H1 (cell line): ENCODE data around the gene P3H1.

ENCODE experiments used
- BCL11A ChIP-seq, 2 experiments: IDR thresholded peaks; one replicate each; pipeline ENCODE4 v1.6.1; 2011; ENCODE audit warnings: low read depth in 2 of 2, low read length in 2 of 2, mild to moderate bottlenecking in 2 of 2
- BRCA1 ChIP-seq: IDR thresholded peaks from 2 replicates; pipeline ENCODE4 v1.6.1; 2012; ENCODE audit warnings: low read depth, low read length, improper control_type of control experiment
- CREB1 ChIP-seq: IDR thresholded peaks from 2 replicates; pipeline ENCODE4 v1.6.1; 2012; ENCODE audit warnings: inconsistent platforms
- EP300 ChIP-seq, 2 experiments: IDR thresholded peaks; 1 replicate in 1 of 2; 2 replicates in 1 of 2; pipeline ENCODE4 v1.6.1; 2011 to 2012; ENCODE audit warnings: low read depth in 2 of 2, low read length in 2 of 2, mild to moderate bottlenecking in 2 of 2, borderline replicate concordance in 1 of 2, inconsistent platforms in 1 of 2, moderate library complexity in 1 of 2
- HDAC2 ChIP-seq, 2 experiments: fragments of 300-600 bp in 1 of 2; sonication (generic) in 1 of 2; IDR thresholded peaks; 2 replicates each; pipeline ENCODE4 v1.6.1; 2011 to 2012; ENCODE audit warnings: low read depth in 2 of 2, low read length in 2 of 2, mild to moderate bottlenecking in 2 of 2, moderate library complexity in 2 of 2, borderline replicate concordance in 1 of 2, inconsistent platforms in 1 of 2
- NANOG ChIP-seq: IDR thresholded peaks from 2 replicates; pipeline ENCODE4 v1.6.1; 2011; ENCODE audit warnings: low read length, low read depth, mild to moderate bottlenecking, inconsistent platforms; ENCODE audit not compliant: insufficient read depth, poor library complexity, severe bottlenecking
- NRF1 ChIP-seq: IDR thresholded peaks from 2 replicates; pipeline ENCODE4 v1.6.1; 2011; ENCODE audit warnings: mild to moderate bottlenecking, low read depth, low read length, improper control_type of control experiment
- POLR2A ChIP-seq, 2 experiments: IDR thresholded peaks; 1 replicate in 1 of 2; 2 replicates in 1 of 2; pipeline ENCODE4 v1.6.1; 2011; ENCODE audit warnings: low read depth in 2 of 2, low read length in 2 of 2, mild to moderate bottlenecking in 2 of 2; ENCODE audit errors: control extremely low read depth in 1 of 2
- POLR2AphosphoS5 ChIP-seq: IDR thresholded peaks from 2 replicates; pipeline ENCODE4 v1.6.1; 2011; ENCODE audit warnings: low read depth, low read length
- RNF2 ChIP-seq: fragments of 200-900, 300-1000 bp; sonication (generic); IDR thresholded peaks from 2 replicates; pipeline ENCODE4 v1.7.1; 2016; ENCODE audit warnings: borderline replicate concordance, low read depth, mild to moderate bottlenecking, antibody characterized with exemption, low read length; ENCODE audit not compliant: poor library complexity, severe bottlenecking; ENCODE audit errors: missing control alignments
- RXRA ChIP-seq: IDR thresholded peaks from 2 replicates; pipeline ENCODE4 v1.6.1; 2011; ENCODE audit warnings: low read depth, mild to moderate bottlenecking, low read length, moderate library complexity; ENCODE audit not compliant: insufficient read depth
- SIN3A ChIP-seq, 2 experiments: IDR thresholded peaks in 1 of 2; conservative IDR thresholded peaks in 1 of 2; 2 replicates each; pipeline ENCODE4 v1.6.1; 2011 to 2012; ENCODE audit warnings: low read length in 2 of 2, improper control_type of control experiment in 1 of 2, low read depth in 1 of 2, mild to moderate bottlenecking in 1 of 2
- SP2 ChIP-seq: IDR thresholded peaks from 2 replicates; pipeline ENCODE4 v1.6.1; 2012; ENCODE audit warnings: mild to moderate bottlenecking, low read length, inconsistent platforms
- TF ChIP-seq, protein P1 (sequence below), 3 experiments: IDR thresholded peaks; 1 replicate in 2 of 3; 2 replicates in 1 of 3; pipeline versions ENCODE4 v1.5.1 to v1.6.1; 2011; ENCODE audit warnings: low read length in 3 of 3, mild to moderate bottlenecking in 3 of 3, inconsistent platforms in 2 of 3, low read depth in 1 of 3, moderate library complexity in 1 of 3; ENCODE audit not compliant: insufficient read depth in 1 of 3; ENCODE audit errors: control extremely low read depth in 1 of 3

DNA sequence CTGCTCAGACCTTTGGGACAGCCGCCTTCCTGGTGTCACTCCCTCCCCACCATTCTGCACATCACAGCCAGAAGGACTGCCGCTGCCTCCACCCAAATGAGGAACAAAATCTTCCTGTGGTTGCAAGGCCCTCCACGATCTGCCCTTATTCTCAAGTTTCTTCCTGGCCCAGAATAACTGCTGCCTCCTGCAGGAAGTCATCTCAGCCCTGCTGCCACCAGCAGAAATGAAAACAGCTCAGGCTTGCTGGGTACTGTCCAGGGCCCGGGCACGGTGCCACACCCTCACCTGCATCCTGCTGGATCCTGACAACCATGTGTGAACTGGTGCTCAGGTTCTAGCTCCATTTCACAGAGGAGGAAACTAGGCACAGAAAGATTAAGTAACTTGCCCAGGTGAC is 29.6 kb downstream of the P3H1 start:
- no peak for TF ChIP-seq CREB1
- TF ChIP-seq NRF1, result no peak
- no peak for TF ChIP-seq BCL11A (IDR thresholded peaks at IDR 0.05; ENCODE audit: low read depth in 2 of 2, low read length in 2 of 2)
- no peak for TF ChIP-seq SP2
- TF ChIP-seq, protein P1, sequence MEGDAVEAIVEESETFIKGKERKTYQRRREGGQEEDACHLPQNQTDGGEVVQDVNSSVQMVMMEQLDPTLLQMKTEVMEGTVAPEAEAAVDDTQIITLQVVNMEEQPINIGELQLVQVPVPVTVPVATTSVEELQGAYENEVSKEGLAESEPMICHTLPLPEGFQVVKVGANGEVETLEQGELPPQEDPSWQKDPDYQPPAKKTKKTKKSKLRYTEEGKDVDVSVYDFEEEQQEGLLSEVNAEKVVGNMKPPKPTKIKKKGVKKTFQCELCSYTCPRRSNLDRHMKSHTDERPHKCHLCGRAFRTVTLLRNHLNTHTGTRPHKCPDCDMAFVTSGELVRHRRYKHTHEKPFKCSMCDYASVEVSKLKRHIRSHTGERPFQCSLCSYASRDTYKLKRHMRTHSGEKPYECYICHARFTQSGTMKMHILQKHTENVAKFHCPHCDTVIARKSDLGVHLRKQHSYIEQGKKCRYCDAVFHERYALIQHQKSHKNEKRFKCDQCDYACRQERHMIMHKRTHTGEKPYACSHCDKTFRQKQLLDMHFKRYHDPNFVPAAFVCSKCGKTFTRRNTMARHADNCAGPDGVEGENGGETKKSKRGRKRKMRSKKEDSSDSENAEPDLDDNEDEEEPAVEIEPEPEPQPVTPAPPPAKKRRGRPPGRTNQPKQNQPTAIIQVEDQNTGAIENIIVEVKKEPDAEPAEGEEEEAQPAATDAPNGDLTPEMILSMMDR (IDR thresholded peaks at IDR 0.05; ENCODE audit: control extremely low read depth in 1 of 3, insufficient read depth in 1 of 3, low read depth in 1 of 3, low read length in 3 of 3), result no peak
- TF ChIP-seq POLR2A (IDR thresholded peaks at IDR 0.05; ENCODE audit: control extremely low read depth in 1 of 2, low read depth in 2 of 2, low read length in 2 of 2), result no peak
- no peak for TF ChIP-seq SIN3A (conservative IDR thresholded peaks at IDR 0.05 in 1 of 2, IDR thresholded peaks at IDR 0.05 in 1 of 2; ENCODE audit: low read depth in 1 of 2, low read length in 2 of 2)
- TF ChIP-seq RNF2, result no peak
- no peak for TF ChIP-seq HDAC2 (IDR thresholded peaks at IDR 0.05; ENCODE audit: borderline replicate concordance in 1 of 2, low read depth in 2 of 2, low read length in 2 of 2)
- no peak for TF ChIP-seq BRCA1
- TF ChIP-seq RXRA, result no peak
- no peak for TF ChIP-seq NANOG
- TF ChIP-seq POLR2AphosphoS5, result no peak
- TF ChIP-seq EP300 (IDR thresholded peaks at IDR 0.05; ENCODE audit: borderline replicate concordance in 1 of 2, low read depth in 2 of 2, low read length in 2 of 2), result no peak
